NCI-H146 (cell line): ENCODE results near the gene DTX4.

ENCODE experiments used
- DNase-seq: peaks from one replicate; lab custom pipeline; 2025; lab: John Stamatoyannopoulos, UW

DTX4 gene

DNA sequence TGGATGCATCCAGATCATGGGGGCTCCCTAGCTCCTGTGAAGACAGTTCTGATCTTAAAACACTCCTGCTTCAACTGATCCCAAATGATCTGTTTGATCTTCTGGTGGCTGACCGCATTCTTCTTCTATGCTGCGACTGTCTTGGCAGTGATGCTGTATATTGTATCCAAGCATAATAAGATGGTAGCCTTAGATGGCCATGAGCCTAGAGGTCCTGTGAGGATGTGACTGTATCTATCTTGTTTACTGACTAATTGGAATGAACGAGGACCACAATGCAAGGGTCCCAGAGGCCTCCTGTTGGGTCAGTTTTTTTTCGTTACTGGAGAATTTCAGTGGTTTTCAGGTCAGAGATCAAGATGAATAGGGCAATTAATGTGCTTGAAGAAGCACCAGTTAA lies 47.9 kb downstream of the DTX4 start:
- no peak for DNase-seq

DNA sequence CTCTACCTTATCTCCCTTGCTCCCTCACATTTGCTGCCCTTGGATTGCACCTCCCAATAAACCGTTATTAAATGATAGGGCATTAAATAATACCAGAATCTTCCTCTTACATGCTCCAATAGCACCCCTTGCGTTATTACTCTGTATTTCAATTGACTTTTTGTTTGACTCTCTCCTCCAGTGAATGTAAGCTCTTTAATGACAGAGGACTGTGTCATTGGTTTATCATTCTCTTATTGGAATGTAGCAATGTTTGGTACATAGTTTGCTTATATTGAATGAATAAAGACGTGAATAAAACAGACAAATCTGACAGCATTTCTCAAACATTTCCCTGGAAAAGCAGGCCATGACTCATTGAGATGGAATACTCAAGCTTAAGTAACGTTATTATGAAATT lies 49.5 kb downstream of the DTX4 start:
- no peak for DNase-seq

DNA sequence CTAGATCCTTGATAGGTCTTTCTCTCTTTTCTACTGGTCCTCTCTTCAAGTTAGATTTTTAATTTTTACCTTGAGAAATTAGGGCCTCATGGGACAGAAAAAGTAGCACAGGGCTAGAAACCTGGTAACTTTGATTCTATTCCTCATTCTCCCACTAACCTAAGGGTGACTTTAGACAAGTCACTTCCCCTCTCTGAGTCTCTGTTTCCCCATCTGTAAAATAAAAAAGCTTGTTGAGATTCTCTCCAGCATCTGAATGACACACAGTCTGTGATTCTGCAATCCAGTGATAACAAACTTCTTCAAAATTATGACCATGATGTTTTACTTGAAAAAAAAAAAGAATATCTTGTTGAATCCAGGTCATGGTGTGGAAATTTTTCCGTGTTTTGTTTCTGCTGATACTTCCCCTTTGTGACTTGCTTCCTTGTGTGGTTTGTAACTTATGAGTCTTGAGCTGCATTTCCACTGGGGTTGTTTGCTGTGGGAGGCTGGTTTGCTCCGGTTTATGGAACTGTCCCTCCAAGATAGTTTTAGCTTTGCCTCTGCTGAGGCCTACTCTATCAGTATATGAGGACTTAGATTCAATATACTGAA lies 50.6 kb downstream of the DTX4 start:
- no peak for DNase-seq

DNA sequence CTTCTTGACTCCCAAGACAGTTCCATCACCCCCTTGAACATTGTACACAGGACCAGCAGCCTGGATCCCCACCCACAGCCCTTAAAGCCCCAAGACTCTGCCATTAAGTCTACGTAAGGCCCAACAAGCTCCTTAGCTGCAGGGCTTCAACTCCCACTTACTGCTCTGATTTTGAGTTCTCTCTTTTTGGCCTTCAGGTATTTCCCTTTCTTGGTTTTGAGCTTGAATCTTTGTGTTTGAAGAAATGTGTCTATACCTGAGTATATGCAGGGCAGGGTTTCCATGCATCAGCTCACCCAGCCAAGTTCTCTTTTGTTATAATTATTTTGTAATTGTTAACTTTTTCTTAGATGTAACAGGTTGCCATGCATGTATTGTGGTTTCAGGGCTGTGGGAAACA lies 51.2 kb downstream of the DTX4 start:
- DNase-seq: no peak

DNA sequence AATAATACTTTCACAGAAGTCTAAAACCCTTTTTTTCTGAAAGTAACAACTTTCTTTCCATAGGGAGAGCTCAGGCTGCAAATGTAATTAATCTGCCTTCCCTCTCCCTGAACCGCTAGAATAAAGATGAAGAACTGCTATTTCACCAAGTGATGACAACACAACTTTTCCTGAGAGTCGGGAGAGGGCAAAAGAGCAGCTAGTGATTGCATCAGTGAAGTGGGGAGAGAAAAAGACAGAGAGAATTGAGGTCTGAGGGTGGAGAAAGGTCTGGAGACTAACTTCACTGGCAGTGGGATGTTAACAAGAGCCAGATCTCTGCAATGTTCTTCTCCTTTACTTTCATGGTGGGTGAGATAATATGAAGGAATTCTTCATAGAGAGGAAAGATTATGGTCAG lies 51.7 kb downstream of the DTX4 start:
- no peak for DNase-seq

DNA sequence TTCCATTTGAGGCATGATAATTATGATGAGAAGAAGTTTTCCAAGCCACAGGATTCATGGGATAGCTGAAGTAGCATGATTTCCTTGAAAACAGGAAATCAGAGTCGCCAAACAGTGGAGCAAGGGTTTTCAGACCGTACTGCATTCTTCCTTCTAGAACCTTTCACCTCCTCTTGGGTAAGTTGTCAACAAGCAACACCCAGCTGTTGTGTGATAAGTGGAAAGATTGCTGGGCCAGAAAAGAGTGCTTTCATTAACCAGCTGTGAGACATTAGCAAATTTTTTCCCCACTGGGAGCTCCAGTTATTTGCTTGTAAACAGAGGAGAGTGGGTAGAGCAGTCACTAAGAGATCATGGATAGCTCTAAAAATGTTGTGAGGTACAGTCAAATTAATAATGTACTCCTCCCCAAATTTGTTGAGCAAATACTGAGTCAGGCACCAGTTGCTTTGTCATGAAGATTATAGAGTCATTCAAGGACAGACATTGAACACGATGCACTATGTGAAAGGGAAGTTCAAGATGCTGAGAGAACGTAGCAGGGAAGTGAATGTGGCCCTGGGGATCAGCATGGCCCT lies 52.5 kb downstream of the DTX4 start:
- no peak for DNase-seq

DNA sequence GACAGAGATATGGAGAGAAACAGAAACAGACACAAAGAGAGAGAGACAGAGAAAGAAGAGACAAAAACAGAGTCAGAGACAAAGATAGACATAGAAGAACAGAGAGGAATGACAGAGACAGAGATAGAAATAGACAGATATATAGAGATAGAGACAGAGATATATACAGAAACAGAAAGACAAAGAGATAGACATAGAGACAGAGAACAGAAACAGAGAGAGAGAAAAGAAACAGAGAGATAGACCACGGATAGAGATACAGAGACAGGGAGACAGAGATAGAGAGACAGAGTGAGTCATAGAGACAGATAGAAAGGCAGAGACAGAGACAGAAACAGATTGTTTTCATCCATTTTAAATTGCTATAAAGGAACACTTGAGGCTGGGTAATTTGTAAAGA lies 53.1 kb downstream of the DTX4 start:
- no peak for DNase-seq

DNA sequence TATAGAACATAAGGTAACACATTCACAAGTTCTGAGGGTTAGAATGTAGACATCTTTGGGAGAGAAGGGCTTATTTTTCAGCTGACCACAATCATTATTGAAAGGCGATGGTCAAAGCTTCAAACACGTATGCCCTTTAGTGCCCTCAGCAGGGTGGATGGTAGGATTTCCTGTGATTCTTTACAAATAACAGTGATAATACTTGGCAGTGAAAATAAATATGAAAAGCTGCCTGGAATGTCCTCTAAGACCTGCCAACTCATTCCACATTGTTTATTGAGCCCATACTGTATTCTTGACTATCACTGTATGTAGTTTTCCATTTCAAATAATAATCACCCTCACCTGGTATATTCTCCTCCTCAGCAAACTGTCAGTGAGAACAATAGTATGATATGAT lies 54.5 kb downstream of the DTX4 start:
- no peak for DNase-seq

DNA sequence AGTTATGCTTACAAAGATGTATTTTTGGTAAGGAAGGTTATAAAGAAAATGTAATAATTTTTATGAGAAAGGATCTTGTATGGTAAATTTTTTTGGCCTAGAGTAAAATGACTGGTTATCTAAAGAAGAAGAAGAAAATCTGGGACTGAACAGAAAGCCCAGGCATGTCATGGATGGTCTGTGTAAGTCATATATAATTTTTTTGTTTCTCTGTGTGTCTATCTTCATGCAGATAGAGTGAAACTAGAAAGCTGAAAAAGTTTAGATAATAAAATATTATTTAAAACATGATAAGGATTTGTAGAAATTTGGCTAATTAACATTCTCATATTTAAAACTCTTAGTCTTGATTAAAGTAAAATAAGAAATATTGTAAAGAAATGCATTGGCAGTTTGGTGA lies 68.4 kb downstream of the DTX4 start:
- DNase-seq: no peak

DNA sequence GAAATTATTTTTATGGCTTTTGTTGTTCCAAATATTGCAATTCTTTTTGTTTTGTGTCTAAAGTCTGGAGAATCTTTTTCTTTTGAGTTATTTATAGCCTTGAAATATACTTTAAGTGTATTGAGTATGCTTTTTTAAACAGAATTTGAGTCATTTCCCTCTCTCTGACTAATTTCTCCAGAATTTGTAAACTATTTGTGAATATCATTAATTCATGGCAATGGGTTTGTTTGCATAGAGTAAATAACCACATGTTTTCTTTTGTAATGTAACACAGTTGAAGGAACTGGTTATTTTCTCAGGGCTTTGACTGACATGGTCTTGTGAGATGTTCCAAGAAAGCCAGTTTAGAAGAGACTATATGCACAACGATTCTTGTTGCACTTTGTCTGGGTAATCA lies 71.7 kb downstream of the DTX4 start:
- no peak for DNase-seq

DNA sequence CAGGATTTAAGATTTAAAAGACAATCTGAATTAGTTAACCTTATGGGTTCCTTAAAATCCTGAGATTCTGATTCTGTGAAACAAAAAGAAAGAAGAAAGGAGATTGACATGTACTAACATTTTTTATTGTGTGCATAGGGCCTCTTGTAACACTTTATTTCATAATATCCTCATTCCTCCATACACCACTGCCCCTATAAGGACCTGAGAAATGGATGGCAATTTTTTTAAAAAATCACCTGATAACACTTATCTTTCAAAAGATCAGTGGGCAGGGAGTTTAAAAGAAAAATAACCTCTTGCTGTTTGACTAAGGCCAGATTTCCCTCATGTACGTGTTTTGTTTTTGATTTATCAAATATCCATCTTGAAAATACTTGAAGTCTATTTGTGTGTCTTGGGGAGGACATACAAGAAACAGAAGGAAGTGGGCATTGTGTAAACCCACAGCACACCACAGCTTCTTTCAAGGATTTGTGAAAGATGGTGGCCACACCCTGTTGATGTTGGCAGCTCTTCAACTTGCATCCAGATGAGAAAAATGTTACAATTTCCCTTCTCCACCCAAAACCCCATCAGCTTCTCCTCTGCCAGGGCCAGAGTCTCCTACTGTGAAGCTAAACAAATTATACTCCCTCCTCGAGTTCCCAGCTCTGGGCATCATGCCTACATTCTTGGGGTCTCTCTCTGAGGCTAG lies 75.7 kb downstream of the DTX4 start:
- DNase-seq: no peak

DNA sequence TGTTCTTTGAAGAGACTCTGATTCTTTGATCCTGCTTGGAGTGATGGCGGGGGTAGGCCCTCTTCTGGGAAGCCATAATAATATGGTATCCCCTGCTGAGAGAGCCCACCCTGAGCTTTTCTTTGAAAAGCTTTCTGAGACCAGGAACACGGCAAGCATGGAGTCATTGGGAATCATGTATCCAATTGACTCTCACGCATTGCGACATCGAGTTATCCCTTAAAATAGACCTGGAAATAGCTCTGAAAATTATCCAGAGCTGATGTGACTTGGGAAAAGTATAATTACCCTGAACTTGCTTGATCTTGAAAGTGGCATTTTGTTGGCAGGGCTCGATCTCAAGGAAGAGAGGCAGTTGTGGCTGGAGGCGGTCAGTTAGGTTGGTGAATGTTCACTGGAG lies 77.6 kb downstream of the DTX4 start:
- no peak for DNase-seq

DNA sequence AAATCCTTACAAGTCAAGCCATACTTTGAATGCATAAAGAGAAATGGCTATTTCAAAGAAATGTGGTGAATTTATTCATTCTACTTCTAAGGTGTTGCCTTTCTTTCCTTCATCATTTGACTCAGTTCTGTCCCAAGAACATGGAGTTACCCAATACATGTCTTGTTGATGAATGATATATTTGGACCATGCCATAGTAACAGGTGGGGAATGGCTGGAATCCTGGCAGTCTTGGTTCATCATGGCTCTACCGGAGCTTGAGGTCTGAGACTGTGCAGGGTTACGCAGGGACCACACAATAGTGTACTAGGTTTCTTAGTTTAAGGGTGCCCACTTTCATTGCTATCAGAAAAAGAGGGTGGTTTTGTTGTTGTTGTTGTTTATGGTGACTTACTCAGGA lies 81.1 kb downstream of the DTX4 start:
- DNase-seq: no peak

DNA sequence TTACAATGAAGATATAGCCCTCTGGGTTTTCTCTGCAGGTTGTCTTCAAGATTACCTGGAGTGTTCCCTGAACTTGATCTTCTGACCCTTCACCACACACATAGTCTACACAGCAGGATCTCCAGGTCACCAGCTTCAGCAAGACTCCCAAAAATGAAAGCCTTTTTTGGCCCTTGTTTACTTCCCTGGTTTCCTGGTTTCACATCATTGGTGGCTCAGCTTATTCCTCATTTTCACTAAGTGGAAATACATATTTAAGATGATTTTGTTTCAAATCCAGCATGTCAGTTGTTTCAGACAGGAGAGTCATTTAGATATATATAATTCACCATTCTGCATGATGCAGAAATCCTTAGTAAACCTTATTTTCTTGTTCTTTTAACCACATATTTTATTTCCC lies 82.4 kb downstream of the DTX4 start:
- DNase-seq: no peak

DNA sequence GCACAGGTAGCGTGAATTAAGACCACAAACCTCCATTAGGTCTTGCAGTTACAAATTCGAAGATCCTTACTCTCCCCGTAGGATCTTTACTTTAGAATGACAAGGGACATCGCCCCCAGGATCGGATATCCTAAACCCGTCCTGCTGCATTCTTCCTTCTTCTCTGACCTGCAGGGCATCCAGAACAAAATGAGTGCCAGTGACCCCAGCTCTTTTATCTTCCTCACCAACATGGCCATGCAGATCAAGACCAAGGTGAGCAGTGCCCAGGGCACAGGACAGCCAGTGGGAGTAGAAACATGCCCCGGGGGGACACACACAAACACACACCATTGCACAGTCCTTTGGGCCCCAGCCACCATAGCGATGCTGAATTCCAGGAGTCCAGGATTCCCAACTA lies 83.3 kb downstream of the DTX4 start:
- no peak for DNase-seq
